GM04504 (cell line): ENCODE measurements around the gene RPL35A.
"Not testable (repeated sequence)": the region's sequence is repeated elsewhere in the genome, so short reads cannot be mapped to it uniquely, and the experiment has no call there.

Experiments used
- DNase-seq: peaks from one replicate; pipeline ENCODE4 v3.0.0-alpha.2; 2012; ENCODE audit warnings: low read depth

Gene RPL35A

DNA sequence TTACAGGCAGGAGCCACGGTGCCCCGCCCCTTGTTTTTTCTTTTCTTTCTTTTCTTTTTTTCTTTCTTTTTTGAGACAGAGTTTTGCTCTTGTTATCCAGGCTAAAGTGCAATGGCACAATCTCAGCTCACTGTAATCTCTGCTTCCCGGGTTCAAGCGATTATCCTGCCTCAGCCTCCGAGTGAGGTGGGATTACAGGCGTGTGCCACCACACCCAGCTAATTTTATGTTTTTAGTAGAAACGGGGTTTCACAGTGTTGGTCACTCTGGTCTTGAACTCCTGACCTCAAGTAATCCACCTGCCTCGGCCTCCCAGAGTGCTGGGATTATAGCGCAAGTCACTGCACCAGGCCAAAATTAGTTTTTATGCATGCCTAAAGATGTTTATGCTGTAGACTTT, 2.5 kb downstream of the RPL35A start:
- no peak for DNase-seq

DNA sequence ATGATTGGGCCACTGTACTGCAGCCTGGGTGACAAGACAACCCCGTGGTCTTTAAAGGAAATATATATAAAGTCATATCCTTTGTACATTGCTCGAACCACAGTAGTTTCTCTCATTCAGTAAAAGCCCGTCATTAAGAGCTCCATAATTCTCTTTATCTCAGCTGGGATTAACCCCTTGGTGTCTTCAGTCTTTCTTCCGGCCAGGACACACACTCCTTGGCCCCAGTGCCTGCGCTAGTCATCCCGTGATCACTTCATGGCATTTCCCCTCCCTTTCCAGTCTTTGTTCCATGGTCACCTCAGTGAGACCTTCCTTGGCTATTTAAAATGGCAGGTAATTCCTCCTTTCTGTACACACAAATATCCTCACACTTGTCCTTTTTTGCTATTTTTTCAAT, 3.3 kb downstream of the RPL35A start:
- DNase-seq: no peak

DNA sequence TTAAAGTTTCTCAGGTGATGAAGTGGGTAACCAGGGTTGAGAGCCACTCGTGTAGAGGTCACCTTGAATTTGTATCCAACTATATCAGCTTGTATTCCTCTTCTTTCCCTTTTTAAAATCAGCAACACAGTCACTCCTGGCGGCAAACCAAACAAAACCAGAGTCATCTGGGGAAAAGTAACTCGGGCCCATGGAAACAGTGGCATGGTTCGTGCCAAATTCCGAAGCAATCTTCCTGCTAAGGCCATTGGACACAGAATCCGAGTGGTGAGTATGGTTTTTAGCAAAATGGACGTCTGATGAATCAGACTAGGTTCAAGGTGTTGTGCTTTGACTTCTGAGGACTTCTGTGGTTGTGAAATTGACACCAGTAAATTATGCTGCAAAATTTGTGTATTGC, 3.9 kb downstream of the RPL35A start:
- DNase-seq: no peak

GRCh38 chr3:197955892-197956477, 6.0 kb downstream of the RPL35A start:
- DNase-seq: no peak

- no peak for DNase-seq
These were observed 6.6 kb downstream of the RPL35A start for GRCh38 chr3:197956626-197956988.

DNA sequence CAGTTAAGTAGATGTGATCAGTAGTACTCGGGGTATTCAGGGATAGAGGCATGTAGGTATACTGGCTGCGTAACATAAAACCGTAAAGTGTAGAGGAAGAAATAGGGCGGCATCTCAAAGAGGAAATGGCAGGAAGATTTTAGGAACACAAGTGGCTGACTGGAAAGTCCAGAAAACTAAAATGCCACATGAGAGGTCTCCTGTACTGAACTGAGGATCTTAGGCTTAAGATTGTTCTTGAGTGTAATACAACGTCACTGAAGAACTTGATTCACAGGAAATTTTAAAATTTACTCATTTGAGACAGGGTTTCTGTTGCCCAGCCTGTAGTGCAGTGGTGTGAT, 7.8 kb downstream of the RPL35A start:
- no peak for DNase-seq

GRCh38 chr3:197958346-197958745, 8.4 kb downstream of the RPL35A start:
- no peak for DNase-seq

DNA sequence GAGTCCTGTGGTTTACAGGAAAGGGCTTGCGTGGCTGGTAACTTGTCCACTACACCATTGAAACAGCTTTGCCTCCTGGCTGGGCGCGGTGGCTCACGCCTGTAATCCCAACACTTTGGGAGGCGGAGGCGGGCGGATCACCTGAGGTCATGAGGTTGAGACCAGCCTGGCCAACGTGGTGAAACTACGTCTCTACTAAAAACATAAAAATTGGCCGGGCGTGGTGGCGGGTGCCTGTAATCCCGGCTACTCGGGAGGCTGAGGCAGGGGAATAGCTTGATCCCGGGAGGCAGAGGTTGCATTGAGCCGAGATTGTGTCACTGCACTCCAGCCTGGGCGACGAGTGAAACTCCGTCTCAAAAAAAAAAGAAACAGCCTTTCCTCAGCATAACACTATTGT, 8.9 kb downstream of the RPL35A start:
- not testable (repeated sequence) for DNase-seq

GRCh38 chr3:197959500-197959890, 9.5 kb downstream of the RPL35A start:
- DNase-seq: no peak

- peak; percentile 91 for DNase-seq
These were observed 10.1 kb downstream of the RPL35A start, which contains the start of gene LMLN for GRCh38 chr3:197959891-197960693. Gene LMLN, plus strand, starts transcription at chr3:197960217. Its CDS starts 29 bp downstream, at chr3:197960246.

- DNase-seq: no peak
These were observed 10.9 kb downstream of the RPL35A start for GRCh38 chr3:197960694-197961581.

- no peak for DNase-seq
These were observed 11.6 kb downstream of the RPL35A start for GRCh38 chr3:197961582-197961945.

- no peak for DNase-seq
These were observed 13.1 kb downstream of the RPL35A start for GRCh38 chr3:197963019-197963637.

- DNase-seq: not testable (repeated sequence)
These were observed 17.5 kb downstream of the RPL35A start for GRCh38 chr3:197967337-197967989.

GRCh38 chr3:197970588-197970987, 20.6 kb downstream of the RPL35A start:
- DNase-seq: no peak

DNA sequence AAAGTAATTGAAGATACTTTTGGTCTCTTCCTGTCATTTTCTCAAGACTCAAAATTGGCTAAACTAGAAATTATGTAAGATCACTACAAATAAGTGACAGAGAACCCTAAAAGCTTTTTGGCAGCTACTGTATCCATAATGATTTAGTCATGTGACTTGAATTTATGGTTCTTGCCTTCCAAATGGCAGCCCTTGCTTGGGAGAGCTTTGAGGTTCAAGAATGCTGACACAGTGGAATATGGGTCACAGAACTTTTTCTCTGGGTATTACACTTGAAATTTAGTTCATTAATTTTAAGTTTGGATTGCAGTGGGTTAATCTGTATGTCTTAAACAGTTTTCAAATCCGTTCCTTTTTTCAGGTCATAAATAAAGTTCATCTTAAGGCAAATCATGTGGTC, 24.0 kb downstream of the RPL35A start:
- DNase-seq: no peak

GRCh38 chr3:197975311-197975710, 25.3 kb downstream of the RPL35A start:
- DNase-seq: no peak

GRCh38 chr3:197983076-197983475, 33.1 kb downstream of the RPL35A start:
- DNase-seq: no peak

DNA sequence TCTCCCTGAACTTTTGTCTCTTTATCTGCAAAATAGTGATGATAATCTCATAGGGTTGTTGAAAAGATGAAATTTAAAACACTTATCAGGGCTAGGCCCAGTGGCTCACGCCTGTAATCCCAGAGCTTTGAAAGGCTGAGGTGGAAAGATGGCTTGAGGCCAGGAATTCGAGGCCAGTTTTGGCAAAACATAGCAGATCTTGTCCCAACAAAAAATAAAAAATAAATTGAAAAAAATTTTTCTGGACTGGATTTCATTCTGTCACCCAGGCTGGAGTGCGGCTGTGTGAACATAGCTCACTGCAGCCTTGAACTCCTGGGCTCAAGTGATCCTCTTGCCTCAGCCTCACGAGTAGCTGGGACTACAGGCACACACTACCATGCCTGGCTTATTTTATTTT, 39.7 kb downstream of the RPL35A start:
- DNase-seq: no peak

DNA sequence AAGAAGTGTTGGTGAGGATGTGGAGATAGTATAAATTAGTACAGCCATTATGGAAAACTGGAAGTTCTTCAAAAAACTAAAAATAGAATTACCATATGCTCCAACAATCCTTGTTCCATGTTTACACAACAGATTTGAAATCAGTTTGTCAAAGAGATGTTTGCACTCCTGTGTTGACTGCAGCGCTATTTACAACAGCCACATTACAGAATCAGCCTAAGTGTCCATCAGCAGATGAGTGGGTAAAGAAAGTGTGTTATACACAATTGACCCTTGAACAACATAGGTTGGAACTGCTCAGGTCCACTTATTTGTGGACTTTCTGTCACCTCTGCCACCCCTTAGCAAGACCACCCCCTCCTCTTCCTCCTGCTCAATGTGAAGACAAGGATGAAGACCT, 44.7 kb downstream of the RPL35A start:
- DNase-seq: no peak

DNA sequence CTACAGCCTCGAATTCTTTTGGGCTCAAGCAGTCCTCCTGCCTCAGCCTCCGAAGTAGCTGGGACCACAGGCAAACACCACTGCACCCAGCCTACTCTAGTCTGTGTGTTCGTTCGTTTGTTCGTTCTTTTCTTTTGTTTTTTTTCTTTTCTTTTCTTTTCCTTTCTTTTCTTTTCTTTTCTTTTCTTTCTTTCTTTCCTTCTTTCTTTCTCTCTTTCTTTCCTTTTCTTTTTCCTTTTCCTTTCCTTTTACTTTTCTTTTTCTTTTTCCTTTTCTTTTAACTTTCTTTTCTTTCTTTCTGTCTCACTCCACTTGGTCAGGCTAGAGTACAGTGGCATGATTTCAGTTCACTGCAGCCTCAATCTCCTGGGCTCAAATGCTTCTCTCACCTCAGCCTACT, 46.9 kb downstream of the RPL35A start:
- DNase-seq: no peak

- DNase-seq: no peak
These were observed 47.9 kb downstream of the RPL35A start for GRCh38 chr3:197997936-197998335.
